GM10847 (cell line): Measurements from ENCODE around the gene TTC14.

ENCODE experiments used
- POLR2A ChIP-seq: IDR thresholded peaks from 2 replicates; pipeline ENCODE4 v1.6.1; 2011; ENCODE audit not compliant: insufficient read length; ENCODE audit errors: extremely low read depth

Gene TTC14

GRCh38 chr3:180619723-180620122 is 17.8 kb downstream of the TTC14 start:
- TF ChIP-seq POLR2A: no peak

GRCh38 chr3:180624714-180625113 is 22.8 kb downstream of the TTC14 start:
- no peak for TF ChIP-seq POLR2A

GRCh38 chr3:180626844-180627243 is 24.9 kb downstream of the TTC14 start:
- TF ChIP-seq POLR2A: no peak

- TF ChIP-seq POLR2A: no peak
Measured at GRCh38 chr3:180630371-180630770, 28.4 kb downstream of the TTC14 start.

GRCh38 chr3:180631317-180631716 is 29.4 kb downstream of the TTC14 start:
- no peak for TF ChIP-seq POLR2A

GRCh38 chr3:180633722-180634121 is 31.8 kb downstream of the TTC14 start:
- no peak for TF ChIP-seq POLR2A

GRCh38 chr3:180640987-180641386 is 39.0 kb downstream of the TTC14 start:
- no peak for TF ChIP-seq POLR2A

- TF ChIP-seq POLR2A: no peak
Measured at GRCh38 chr3:180646187-180646790, 44.3 kb downstream of the TTC14 start.

GRCh38 chr3:180656406-180656805 is 54.4 kb downstream of the TTC14 start:
- TF ChIP-seq POLR2A: no peak

GRCh38 chr3:180657094-180657493 is 55.1 kb downstream of the TTC14 start:
- TF ChIP-seq POLR2A: no peak
